Measurements from ENCODE around the gene VEZF1.

The VEZF1 gene, protein sequence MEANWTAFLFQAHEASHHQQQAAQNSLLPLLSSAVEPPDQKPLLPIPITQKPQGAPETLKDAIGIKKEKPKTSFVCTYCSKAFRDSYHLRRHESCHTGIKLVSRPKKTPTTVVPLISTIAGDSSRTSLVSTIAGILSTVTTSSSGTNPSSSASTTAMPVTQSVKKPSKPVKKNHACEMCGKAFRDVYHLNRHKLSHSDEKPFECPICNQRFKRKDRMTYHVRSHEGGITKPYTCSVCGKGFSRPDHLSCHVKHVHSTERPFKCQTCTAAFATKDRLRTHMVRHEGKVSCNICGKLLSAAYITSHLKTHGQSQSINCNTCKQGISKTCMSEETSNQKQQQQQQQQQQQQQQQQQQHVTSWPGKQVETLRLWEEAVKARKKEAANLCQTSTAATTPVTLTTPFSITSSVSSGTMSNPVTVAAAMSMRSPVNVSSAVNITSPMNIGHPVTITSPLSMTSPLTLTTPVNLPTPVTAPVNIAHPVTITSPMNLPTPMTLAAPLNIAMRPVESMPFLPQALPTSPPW

DNA sequence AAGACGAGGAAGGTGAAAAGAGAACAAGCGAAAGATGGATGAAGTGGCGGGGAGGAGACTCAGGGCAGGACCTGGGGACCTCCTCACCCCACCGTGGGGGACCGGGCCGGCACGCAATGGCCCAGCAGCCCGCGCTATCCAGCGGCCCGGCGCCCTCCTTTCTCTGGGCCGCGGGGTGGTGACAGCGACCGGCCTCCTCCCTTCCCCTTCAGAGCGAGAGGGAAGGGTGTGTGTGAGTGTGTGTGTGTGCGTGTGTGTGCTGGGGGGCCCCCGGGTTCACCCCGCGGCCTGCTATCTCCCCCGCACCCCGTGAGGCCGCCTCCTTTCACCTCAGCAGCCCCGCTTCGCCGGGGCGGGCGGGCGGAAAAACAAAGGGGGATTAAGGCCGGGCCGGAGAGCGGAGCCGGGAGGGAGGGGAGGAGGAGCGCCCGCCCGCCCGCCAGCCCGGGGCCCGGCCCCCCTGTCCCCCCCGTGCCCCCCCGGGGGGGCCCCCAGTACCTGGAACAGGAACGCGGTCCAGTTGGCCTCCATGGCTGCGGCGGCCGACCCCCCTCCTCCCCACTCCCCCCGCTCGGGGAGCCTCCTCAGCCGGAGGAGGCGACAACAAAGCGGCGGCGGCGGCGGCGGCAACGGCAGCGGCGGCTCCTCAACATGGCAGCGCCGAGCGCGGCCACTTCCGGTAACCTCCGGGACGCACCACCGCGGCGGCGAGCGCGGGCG is at the start of gene VEZF1:
TSS of gene VEZF1 (minus strand) at position 674 of the 720 bp plus-strand sequence. CDS start at position 531, 143 bp downstream.
- in situ Hi-C loops (cut with HindIII; ENCODE audit: low sequenced_read_pairs), result loop anchor here (25.0 kb wide), 1 partner anchor 150 kb away; the partner anchor contains the start of gene OR4D1

DNA sequence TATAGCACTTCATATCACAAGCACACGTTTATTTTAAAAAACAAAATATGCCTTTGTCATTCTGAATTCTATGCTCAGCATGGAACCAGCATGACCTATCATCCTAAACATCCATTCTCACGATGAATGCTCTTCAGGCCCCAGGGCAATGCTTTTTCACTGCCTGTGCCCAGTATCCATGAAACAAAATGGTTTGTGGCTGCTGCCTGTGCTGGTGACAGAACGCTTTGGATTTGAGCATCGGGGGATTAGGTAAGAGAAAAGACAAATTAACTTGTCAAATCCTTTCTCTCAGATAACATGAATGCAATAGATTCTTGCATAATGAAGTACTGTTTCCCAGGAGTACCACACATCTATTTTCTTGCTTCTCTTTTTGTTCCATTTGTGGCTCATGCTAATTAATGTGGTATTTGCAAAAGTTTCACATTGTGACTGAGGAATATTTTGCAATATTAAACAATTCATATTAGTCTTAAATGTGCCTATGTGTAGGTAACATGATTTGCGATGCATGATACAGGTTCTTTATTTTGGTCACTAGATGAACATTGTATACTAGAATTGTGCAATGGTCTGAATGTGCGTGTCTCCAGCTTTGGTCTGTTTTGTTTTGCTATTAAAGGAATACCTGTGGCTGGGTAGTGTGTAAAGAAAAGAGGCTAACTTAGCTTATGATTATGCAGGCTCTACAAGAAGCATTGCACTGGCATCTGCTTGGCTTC is 44.8 kb upstream of the VEZF1 start:
- in situ Hi-C loops (cut with HindIII; ENCODE audit: low sequenced_read_pairs), result no loop called here

DNA sequence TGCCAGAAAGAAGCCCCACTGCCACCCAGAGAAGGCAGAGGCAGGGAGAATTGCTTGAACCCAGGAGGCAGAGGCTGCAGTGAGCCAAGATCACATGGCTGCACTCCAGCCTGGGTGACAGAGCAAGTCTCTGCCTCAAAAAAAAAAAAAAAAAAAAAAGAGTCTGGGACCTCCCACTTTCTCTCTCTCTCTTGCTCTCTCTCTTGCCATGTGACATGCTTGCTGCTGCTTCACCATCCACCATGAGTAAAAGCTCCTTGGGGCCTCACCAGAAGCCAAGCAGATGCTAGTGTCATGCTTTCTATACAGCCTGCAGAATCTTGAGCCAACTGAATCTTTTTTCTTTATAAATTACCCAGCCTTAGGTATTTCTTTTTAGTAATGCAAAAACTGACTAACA is 40.5 kb upstream of the VEZF1 start:
- in situ Hi-C loops (cut with HindIII; ENCODE audit: low sequenced_read_pairs), result no loop called here

DNA sequence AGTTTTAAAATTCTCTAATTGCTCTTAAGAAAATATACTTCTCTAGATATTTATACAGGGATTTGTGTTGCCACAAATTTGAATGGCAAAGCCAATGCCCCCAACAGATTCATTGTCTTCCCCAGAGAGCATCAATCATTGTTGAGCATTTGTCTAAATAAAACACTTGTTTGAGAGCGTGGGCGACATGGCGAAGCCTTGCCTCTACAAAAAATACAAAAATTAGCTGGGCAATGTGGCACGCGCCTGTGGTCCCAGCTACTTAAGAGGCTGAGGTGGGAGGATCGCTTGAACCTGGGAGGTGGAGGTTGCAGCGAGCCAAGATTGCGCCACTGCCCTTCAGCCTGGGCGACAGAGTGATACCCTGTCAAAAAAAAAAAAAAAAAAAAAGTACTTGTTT is 32.3 kb upstream of the VEZF1 start:
- in situ Hi-C loops (cut with HindIII; ENCODE audit: low sequenced_read_pairs), result no loop called here

DNA sequence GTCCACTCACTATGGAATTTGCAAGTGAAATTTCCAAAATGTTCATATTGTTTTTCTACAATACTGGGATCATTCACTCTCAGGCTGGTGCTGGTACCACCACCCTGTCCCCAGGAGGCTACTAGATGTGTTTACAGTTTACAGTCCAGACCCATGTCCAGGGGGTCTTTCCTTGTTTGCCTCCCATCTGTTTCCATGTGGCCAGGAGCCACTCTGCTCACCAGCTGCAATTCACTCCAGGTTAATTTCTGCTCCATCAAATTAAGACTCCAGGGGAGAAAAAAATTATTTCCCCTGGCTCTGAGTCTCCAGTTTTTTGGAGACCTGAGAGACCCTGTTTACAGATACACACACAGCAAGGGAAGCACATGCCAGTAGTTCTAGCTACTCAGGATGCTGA is 31.5 kb upstream of the VEZF1 start:
- in situ Hi-C loops (cut with HindIII; ENCODE audit: low sequenced_read_pairs), result no loop called here

DNA sequence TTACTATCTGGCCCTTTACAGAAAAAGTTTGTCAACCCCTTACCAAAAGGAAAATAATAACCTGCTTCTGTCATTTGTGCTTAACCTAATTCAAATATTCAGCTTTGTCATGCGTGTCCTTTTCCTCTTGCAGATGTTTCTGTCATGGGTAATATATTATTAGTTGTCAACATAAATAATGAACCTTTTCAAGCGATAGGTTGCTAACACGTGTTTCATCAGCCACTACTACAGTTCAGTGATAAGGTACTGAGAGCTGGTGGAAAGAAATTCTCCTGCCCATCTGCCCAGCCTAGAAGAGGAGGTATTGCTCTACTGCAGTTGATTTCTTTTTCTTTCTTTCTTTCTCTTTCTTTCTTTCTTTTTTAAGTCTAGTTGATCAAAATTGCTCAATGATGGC is 31.0 kb upstream of the VEZF1 start:
- in situ Hi-C loops (cut with HindIII; ENCODE audit: low sequenced_read_pairs), result no loop called here

DNA sequence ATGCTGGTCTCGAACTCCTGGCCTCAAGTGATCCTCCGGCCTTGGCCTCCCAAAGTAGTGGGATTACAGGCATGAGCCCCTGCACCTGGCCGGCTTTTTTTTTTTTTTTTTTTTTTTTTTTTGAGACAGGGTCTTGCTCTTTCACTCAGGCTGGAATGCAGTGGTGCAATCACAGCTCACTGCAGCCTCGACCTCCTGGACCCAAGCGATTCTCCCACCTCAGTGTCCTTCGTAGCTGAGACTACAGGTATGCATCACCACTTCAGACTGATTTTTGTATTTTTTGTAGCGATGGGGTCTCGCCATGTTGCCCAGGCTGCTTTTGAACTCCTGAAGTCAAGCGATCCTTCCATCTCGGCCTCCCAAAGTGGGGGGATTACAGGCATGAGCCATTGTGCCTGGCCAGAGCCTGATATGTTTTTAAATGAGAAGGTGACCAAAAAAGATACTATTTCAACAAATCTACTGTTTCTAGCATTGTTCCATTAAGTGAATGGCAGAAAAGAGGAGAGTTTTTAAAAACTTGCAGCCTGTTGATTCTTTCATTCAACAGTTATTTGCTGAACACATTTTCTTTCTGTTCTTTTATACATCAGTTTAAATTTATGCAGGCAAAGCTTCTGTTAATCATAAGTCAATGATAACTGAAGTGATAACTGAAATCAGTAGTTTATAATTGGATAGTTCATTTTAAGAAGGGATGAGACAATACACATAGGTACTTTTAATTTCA is 22.2 kb upstream of the VEZF1 start:
- in situ Hi-C loops (cut with HindIII; ENCODE audit: low sequenced_read_pairs), result no loop called here

DNA sequence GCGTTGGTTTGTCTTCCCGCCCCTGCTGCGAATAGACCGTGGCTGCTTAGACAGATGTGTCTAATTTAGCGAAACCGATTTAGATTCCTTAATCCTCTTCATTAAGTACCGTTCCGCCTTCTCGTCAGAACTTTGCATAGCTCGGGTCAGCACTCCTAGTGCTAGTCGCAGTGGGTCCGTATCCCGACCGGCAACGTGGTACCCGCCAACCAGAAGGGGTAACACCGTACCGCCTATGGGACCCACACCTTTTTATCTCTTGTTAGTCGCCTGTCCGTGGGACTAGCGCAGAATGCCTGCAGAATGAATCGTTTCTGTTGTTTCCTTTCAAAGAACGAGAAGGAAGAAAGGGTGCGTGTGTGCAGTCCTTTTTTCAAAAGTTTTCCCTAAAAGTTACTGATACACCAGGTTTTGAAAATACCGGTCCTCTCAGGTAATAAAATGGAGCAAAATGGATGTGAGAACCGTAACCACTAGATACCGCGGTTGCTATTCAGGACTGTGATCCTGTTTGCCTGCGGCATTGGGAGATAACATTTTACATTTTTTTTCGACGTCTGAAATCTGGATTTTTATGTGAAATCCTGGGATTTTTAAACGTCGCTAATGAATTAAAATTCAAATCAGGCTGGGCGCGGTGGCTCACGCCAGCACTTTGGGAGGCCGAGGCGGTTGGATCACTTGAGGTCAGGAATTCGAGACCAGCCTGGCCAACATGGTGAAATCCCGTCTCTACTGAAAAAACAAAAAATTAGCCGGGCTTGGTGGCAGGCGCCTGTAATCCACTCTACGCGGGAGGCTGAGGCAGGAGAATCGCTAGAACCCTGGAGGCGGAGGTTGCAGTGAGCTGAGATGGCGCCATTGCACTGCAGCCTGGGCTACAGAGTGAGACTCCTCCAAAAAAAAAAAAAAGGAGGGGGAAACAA is 20.0 kb upstream of the VEZF1 start:
- in situ Hi-C loops (cut with HindIII; ENCODE audit: low sequenced_read_pairs), result no loop called here

DNA sequence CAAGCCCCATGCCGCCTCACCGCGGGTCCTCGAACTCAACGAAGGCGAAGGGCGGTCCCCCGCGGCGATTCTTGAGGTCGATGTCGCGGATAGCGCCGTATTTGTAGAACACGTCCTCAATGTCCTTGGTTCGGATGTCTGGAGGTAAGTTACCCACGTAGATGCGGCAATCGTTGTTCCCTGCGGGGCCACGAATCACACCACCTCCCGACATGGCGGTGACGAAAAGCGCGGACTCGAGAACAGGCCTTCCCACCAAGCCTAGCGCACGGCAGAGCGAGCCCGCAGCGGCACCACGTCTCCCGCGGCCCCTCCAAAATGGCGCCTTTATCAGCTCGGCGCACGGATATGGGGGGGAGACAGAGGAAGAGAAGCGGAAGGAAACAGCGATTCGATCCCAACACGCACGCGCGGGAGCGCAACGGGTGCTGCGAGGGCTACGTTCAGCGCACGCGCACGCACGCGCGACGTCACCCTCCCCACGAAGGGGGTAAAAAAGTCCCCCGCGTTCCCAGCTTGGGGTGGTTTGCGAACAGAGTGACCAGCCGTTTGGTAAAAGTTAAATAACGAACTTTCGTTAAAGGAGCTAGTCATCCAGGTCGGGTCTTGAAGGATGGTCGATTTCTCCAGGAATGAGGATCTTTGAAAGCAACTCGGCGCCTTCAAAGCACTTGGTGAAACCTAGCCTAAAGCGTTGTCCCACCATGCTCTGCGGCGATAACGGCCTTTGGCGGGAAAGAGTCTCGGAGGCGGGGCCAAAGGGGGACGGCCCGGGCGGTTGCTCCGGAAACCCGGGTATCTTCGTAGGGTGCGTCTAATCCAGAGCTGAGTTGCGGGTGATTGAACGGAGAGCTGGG is 19.1 kb upstream of the VEZF1 start, which contains the start of gene SRSF1:
TSS of gene SRSF1 (minus strand) at position 323 of the 857 bp plus-strand sequence. CDS start at position 214, 109 bp downstream.
- in situ Hi-C loops (cut with HindIII; ENCODE audit: low sequenced_read_pairs), result no loop called here

DNA sequence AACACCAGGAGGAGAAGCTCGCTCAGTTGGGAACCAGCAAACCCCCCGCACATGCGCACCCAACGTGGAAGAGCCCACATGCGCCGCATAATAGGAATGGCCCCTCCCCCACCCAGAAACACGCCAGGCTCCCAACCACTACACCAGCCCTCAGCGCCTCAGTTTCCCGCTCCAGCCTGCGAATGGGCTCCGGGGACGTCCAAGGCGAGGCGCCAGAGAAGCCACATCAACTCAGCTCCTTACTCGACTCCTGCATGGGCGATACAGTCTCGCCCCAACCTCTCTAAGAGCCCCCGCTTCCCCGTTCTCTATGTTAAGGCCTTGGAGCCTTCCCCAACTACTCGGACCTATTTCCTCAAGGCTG is 18.5 kb upstream of the VEZF1 start:
- in situ Hi-C loops (cut with HindIII; ENCODE audit: low sequenced_read_pairs), result no loop called here

DNA sequence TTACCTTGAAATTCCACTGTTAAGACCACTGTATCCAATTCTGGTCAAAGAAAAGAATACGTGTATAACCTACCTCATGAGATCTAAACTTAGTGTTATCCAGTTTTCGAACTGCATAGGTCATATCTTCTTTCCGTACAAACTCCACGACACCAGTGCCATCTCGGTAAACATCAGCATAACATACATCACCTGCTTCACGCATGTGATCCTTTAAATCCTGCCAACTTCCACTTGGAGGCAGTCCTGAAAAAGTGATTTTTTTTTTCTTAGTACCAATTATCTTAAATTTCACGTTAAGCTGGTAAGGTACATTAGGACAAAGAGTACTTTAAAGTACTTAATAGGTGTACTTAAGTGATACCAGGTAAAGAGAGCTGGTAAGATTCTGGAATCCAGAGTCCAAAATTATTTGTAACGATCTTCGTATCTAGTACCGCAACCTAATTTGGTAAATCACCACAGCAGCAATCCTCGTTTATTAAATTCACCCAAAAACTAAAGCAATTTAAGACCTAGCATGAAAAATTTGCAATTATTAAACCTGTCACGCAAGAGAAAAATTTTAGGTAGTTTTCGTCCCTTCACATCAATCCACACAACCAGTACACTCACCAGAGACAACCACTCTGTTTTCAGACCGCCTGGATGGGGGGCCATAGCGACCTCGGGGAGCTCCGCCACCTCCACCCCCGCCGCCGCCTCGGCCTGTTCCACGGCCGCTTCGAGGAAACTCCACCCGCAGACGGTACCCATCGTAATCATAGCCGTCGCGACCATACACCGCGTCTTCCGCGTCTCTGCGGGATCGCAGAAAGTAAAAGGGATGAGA is 17.9 kb upstream of the VEZF1 start:
- in situ Hi-C loops (cut with HindIII; ENCODE audit: low sequenced_read_pairs), result no loop called here

DNA sequence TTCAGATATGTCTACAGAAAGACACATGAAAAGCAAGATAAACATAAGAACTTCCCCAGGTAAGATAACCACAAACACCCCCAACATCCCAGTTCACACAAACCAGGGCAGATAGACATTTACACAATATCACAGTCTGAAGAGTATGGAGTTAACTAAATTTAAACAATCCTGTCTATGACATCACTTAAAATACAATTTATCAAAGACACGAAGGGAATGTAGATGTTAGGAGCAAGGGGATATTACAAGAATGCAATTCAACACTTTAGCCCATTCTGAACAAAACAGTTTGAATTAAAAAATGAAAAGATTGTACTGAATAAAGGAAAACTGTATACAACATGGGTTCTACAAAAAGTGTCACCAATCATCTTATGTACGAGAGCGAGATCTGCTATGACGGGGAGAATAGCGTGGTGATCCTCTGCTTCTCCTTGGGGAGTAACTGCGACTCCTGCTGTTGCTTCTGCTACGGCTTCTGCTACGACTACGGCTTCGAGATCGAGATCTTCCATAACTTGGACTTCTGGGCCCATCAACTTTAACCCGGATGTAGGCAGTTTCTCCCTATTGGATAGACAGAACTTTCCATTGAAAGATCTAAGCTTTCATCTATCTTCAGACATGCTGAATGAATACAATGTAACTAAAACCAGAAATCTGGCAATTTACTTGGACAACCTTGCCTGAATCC is 17.1 kb upstream of the VEZF1 start:
- in situ Hi-C loops (cut with HindIII; ENCODE audit: low sequenced_read_pairs), result no loop called here

DNA sequence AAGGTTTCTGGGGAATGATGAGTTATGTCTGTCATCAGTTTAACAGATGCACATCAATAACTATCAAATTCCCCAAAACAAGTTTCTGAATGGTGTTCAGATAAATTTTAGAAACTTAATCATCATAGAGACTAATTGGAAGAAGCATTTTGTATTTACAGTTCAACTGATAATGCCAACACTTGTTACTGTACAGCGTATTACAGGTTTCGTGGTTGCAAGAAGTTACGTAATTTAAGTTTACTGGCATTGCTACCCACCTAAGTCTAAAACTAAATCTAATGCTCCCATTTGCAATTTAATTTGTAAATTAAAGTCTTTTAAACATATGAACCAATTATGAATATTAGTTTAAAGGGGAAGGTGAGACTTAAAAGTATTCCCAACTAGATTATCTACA is 16.0 kb upstream of the VEZF1 start:
- in situ Hi-C loops (cut with HindIII; ENCODE audit: low sequenced_read_pairs), result no loop called here

DNA sequence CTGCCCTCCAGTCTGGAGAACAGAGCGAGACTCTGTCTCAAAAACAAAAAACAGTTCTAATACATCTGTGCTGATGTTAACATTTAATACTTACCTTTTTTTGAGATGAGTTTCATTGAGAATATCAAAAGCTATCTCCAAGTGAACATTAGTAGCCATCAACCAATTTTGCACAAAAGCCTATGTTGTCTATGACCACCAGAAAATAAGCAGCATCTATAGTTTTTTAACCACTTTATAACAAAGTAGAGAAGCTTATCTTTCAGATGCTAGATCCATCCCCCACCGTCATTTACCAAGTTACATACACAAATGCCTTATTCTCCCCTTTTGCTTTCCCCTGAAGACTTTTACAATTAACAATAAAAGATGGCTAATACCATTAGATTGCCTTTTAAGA is 14.9 kb upstream of the VEZF1 start:
- in situ Hi-C loops (cut with HindIII; ENCODE audit: low sequenced_read_pairs), result no loop called here

DNA sequence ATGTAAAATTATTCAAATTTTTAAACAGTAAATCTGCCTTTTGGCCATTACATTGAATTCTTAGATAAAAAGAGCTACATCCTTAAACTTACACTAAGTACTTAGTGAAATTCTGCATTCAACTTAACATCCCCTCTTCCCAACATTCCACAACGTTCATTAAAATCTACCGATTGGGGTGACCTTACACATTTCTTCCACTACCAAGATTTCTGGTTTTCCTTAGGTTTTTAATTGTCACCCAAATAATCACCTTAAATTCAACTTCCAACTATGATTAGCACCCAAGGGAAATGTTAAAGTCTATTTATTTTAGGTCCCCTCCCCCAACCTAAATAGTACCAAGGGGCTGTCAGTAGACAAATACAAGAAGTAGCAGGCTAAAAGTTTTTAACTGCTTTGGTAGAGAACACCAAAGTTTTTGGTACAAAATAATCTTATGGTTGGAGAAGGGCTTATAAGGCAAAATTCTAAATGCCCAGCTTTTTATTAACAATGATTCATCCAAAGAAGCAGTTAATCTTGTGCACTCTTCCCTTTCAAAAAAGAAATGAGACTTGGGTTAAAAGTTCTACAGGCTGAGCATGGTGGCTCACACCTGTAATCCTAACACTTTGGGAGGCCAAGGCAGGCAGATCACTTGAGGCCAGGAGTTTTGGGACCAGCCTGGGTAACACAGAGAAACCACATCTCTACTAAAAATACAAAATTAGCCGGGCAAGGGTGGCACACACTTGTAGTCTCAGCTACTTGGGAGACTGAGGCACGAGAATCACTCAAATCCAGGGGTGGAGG is 14.3 kb upstream of the VEZF1 start:
- in situ Hi-C loops (cut with HindIII; ENCODE audit: low sequenced_read_pairs), result no loop called here

DNA sequence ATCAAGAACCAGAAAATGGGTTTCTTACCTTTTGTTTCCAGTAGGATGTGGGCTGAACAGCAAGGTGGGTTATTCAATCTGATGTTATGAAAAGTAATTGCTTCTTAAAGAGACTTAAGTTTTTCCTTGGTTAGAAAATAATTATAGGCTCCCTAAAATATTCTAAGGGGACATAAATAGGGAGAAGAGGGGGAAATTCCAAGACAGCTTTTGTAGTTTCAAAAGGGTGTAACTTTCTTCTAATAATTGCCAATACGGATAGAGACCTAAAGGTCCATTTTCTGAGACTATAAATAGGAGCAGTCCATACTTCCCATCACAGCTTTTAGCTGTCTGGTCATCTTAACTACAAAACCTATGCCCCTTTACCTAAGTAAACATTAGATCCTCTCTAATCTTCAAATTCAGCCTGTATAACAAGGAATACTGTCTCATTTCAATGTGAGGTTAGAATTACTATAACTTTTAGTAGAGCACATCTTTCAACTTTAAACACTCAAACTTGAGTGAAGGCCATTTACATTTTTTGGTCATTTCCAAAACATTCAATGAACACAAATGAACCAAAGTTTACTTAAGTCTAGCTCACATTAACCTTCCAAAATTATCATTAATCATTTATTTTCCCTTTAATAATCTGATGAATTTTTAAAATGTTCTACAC is 13.5 kb upstream of the VEZF1 start:
- in situ Hi-C loops (cut with HindIII; ENCODE audit: low sequenced_read_pairs), result no loop called here

Measured in DLD1 (cell line).